HCT116 (cell line): ENCODE results near the gene PHF20. TPM values are rescaled to one million over a fixed set of nuclear protein-coding genes. Genes with fewer than 3 reads are reported as not detected.

ENCODE experiments used
- ATAC-seq: fragments of 200-7000 bp; cut with Tn5 transposase; 2 replicates; pipeline ENCODE4 v1.9.1; 2020; ENCODE audit warnings: mild to moderate bottlenecking, moderate library complexity
- BruUV-seq: library from RNA; stranded (reverse); fragments of 400-500 nt; replicated peaks from 2 replicates; lab custom pipeline; 2021; lab: Mats Ljungman, UMichigan
- CTCF ChIA-PET: fragments of 300-600 bp; sonication (Branson Sonifier 250); formaldehyde crosslinking; loops from one replicate; lab custom pipeline; 2021; ENCODE audit warnings: antibody characterized with exemption; lab: Charles Lee
- POLR2A ChIA-PET: fragments of 300-600, 350-600 bp; sonication (Branson Sonifier 250); formaldehyde crosslinking; loops from one replicate; lab custom pipeline; 2021; ENCODE audit warnings: antibody characterized with exemption; lab: Charles Lee
- RAD21 ChIA-PET, 2 experiments: fragments of 300-600 bp; sonication (Branson Sonifier 250); formaldehyde crosslinking; loops; one replicate each; lab custom pipeline; 2023; ENCODE audit warnings: low total read pairs in 2 of 2; ENCODE audit not compliant: uncharacterized antibody in 2 of 2, unreplicated experiment in 2 of 2, low non-redundant PET in 1 of 2; lab: Charles Lee
- DNase-seq: peaks from one replicate; pipeline ENCODE4 v3.0.0-alpha.2; 2010; ENCODE audit warnings: low read depth, low spot score
- H2AFZ ChIP-seq: fragments of 200-600 bp; shearing (Covaris generic), sonication (generic); 2 replicates; pipeline ENCODE4 v1.6.1; 2017; ENCODE audit warnings: low read depth, mixed run types, mixed read lengths, antibody characterized with exemption, low read length; ENCODE audit not compliant: poor library complexity, severe bottlenecking
- H3K27ac ChIP-seq: 2 replicates; pipeline ENCODE4 v1.5.1; 2012; ENCODE audit warnings: low read depth, low read length
- H3K27me3 ChIP-seq: fragments of 200-600 bp; sonication (generic); 2 replicates; pipeline ENCODE4 v1.6.1; 2016; ENCODE audit warnings: mixed run types, low read length, mixed read lengths; ENCODE audit not compliant: insufficient read depth
- H3K36me3 ChIP-seq, 2 experiments: fragments of 200-500 bp in 1 of 2; fragments of 200-600 bp in 1 of 2; sonication (Bioruptor generic) in 1 of 2; sonication (generic) in 1 of 2; 2 replicates each; pipeline versions ENCODE4 v1.5.1 to v1.6.1; 2014 to 2016; ENCODE audit warnings: low read length in 2 of 2, inconsistent platforms in 1 of 2, mixed read lengths in 1 of 2, mixed run types in 1 of 2; ENCODE audit not compliant: insufficient read depth in 2 of 2, control insufficient read depth in 1 of 2
- H3K4me1 ChIP-seq, 2 experiments: fragments of 200-600 bp in 1 of 2; sonication (generic) in 1 of 2; 2 replicates each; pipeline versions ENCODE4 v1.5.1 to v1.6.1; 2012 to 2017; ENCODE audit warnings: low read length in 2 of 2, inconsistent platforms in 1 of 2, mild to moderate bottlenecking in 1 of 2, mixed read lengths in 1 of 2, mixed run types in 1 of 2, moderate library complexity in 1 of 2; ENCODE audit not compliant: insufficient read depth in 2 of 2, control insufficient read depth in 1 of 2
- H3K4me2 ChIP-seq: fragments of 200-600 bp; sonication (generic); 2 replicates; pipeline ENCODE4 v1.6.1; 2017; ENCODE audit warnings: mixed run types, low read length, mixed read lengths
- H3K4me3 ChIP-seq, 2 experiments: fragments of 200-600 bp in 1 of 2; sonication (generic) in 1 of 2; replicated peaks in 1 of 2; 2 replicates each; pipeline ENCODE4 v1.5.1; 2011 to 2016; ENCODE audit warnings: low read length in 2 of 2, control low read depth in 1 of 2, low read depth in 1 of 2, mild to moderate bottlenecking in 1 of 2, mixed read lengths in 1 of 2, mixed run types in 1 of 2
- H3K79me2 ChIP-seq: fragments of 200-600 bp; sonication (generic); 2 replicates; pipeline ENCODE4 v1.6.1; 2017; ENCODE audit warnings: mild to moderate bottlenecking, mixed run types, low read length, moderate library complexity, mixed read lengths; ENCODE audit not compliant: insufficient read depth
- H3K9ac ChIP-seq: fragments of 200-600 bp; sonication (generic); 2 replicates; pipeline ENCODE4 v1.6.1; 2016; ENCODE audit warnings: low read length, mixed read lengths
- H3K9me2 ChIP-seq: fragments of 200-600 bp; sonication (generic), shearing (Covaris generic); 2 replicates; pipeline ENCODE4 v1.6.1; 2017; ENCODE audit warnings: mixed run types, mild to moderate bottlenecking, moderate library complexity; ENCODE audit not compliant: insufficient read depth
- H3K9me3 ChIP-seq, 2 experiments: fragments of 200-500 bp in 1 of 2; fragments of 200-600 bp in 1 of 2; sonication (Bioruptor generic) in 1 of 2; sonication (generic) in 1 of 2; 2 replicates each; pipeline ENCODE4 v1.6.1; 2014 to 2017; ENCODE audit warnings: low read length in 2 of 2, mixed read lengths in 2 of 2, inconsistent platforms in 1 of 2, low read depth in 1 of 2, mild to moderate bottlenecking in 1 of 2, mixed run types in 1 of 2, moderate library complexity in 1 of 2; ENCODE audit not compliant: control insufficient read depth in 1 of 2, insufficient read depth in 1 of 2
- H4K20me1 ChIP-seq: fragments of 200-600 bp; sonication (generic), shearing (Covaris generic); 2 replicates; pipeline ENCODE4 v1.6.1; 2017; ENCODE audit warnings: mixed run types, mild to moderate bottlenecking, moderate library complexity; ENCODE audit not compliant: insufficient read depth
- CBX3 ChIP-seq: IDR thresholded peaks from 2 replicates; pipeline ENCODE4 v1.6.1; 2012; ENCODE audit warnings: low read depth
- CEBPB ChIP-seq: IDR thresholded peaks from 2 replicates; pipeline ENCODE4 v1.6.1; 2012; ENCODE audit warnings: low read depth
- EGR1 ChIP-seq: IDR thresholded peaks from 2 replicates; pipeline ENCODE4 v1.6.1; 2012; ENCODE audit warnings: low read depth
- ELF1 ChIP-seq: IDR thresholded peaks from 2 replicates; pipeline ENCODE4 v1.6.1; 2012; ENCODE audit warnings: low read depth, borderline replicate concordance
- EZH2 ChIP-seq: fragments of 200-600 bp; sonication (generic); IDR thresholded peaks from 2 replicates; pipeline ENCODE4 v1.6.1; 2017; ENCODE audit warnings: antibody characterized with exemption, mixed run types
- EZH2phosphoT487 ChIP-seq: fragments of 200-600 bp; IDR thresholded peaks from 2 replicates; pipeline ENCODE4 v1.6.1; 2018; ENCODE audit warnings: antibody characterized with exemption, borderline replicate concordance
- FOSL1 ChIP-seq: IDR thresholded peaks from 2 replicates; pipeline ENCODE4 v1.6.1; 2012; ENCODE audit warnings: low read depth
- JUND ChIP-seq: IDR thresholded peaks from 2 replicates; pipeline ENCODE4 v1.6.1; 2012
- MAX ChIP-seq: IDR thresholded peaks from 2 replicates; pipeline ENCODE4 v1.6.1; 2012
- POLR2A ChIP-seq: IDR thresholded peaks from 2 replicates; pipeline ENCODE4 v1.7.0; 2011; ENCODE audit warnings: borderline replicate concordance; ENCODE audit not compliant: insufficient read depth, insufficient read length; ENCODE audit errors: extremely low read depth
- POLR2AphosphoS5 ChIP-seq: IDR thresholded peaks from 2 replicates; pipeline ENCODE4 v1.6.1; 2011; ENCODE audit warnings: mild to moderate bottlenecking, low read depth, low read length, moderate library complexity
- RAD21 ChIP-seq: IDR thresholded peaks from 2 replicates; pipeline ENCODE4 v1.6.1; 2012; ENCODE audit warnings: low read depth, mild to moderate bottlenecking
- SIN3A ChIP-seq: IDR thresholded peaks from 2 replicates; pipeline ENCODE4 v1.6.1; 2012; ENCODE audit warnings: low read depth
- SP1 ChIP-seq: IDR thresholded peaks from 2 replicates; pipeline ENCODE4 v1.6.1; 2012; ENCODE audit warnings: low read depth
- SRF ChIP-seq: IDR thresholded peaks from 2 replicates; pipeline ENCODE4 v1.6.1; 2012; ENCODE audit warnings: low read depth
- YY1 ChIP-seq: IDR thresholded peaks from 2 replicates; pipeline ENCODE4 v1.6.1; 2011; ENCODE audit warnings: low read length, low read depth, moderate library complexity, mild to moderate bottlenecking; ENCODE audit not compliant: insufficient replicate concordance; ENCODE audit errors: extremely low read depth
- ZBTB33 ChIP-seq: IDR thresholded peaks from 2 replicates; pipeline ENCODE4 v1.6.1; 2011; ENCODE audit warnings: mild to moderate bottlenecking, low read length, moderate library complexity; ENCODE audit not compliant: insufficient replicate concordance; ENCODE audit errors: extremely low read depth
- ZFX ChIP-seq: fragments of 450-650 bp; IDR thresholded peaks from 2 replicates; pipeline ENCODE4 v1.6.1; 2017
- intact Hi-C: fragments of 100-400 bp; cut with micrococcal nuclease; formaldehyde crosslinking; loops from 2 replicates; pipeline ENCODE4 v1.10.0; 2022
- total RNA-seq: library from RNA; stranded (reverse); gene quantifications from one replicate; pipeline ENCODE4 v1.2.1, GENCODE V29; 2021; ENCODE audit not compliant: unreplicated experiment
- TF ChIP-seq, protein P1 (sequence below): IDR thresholded peaks from 2 replicates; pipeline ENCODE4 v1.6.1; 2012
- TF ChIP-seq, protein P2 (sequence below): IDR thresholded peaks from 2 replicates; pipeline ENCODE4 v1.6.1; 2012; ENCODE audit warnings: low read depth

PHF20 gene
- total RNA-seq, 1 experiment from 2014 or later: 40.8 TPM

DNA sequence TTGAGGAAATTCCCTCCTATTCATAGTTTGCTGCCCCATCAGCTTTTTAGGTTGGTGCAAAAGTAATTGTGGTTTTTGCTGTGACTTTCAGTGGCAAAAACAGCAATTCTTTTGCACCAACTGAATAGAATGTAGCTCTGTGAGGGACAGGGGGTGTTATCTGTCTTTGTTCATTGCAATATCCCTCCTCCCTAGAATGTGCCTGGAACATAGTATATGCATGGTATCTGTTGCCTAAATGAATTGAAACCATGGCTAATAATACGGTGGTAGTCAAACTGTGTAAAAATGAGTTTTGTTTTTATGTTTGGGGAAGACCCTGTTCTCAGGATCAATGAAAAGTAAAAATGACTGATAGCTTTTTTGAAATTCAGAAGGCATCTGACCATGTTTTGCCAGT is 137.4 kb downstream of the PHF20 start:
- ChIA-PET POLR2A (interaction anchor here (2.0 kb wide), 1 partner anchor 167 kb away, joined by 8 read pairs; the partner anchor contains the start of gene RBM39), RAD21 (no interaction called here), CTCF (interaction anchor here (0.6 kb wide), 1 partner anchor 45 kb away, joined by 3 read pairs; the partner anchor contains the start of gene SCAND1)
- H3K9me3 ChIP-seq: no peaks in the 10 kb centered on the region
- no peaks in the 10 kb centered on the region for H3K4me1 ChIP-seq
- ATAC-seq: no peak
- H3K27me3 ChIP-seq: no peaks in the 10 kb centered on the region
- no peaks in the 10 kb centered on the region for H4K20me1 ChIP-seq
- H3K79me2 ChIP-seq: no peaks in the 10 kb centered on the region
- no peak overlapping the region for H2AFZ ChIP-seq
- no peaks in the 10 kb centered on the region for H3K9me2 ChIP-seq
- no peak overlapping the region for H3K4me3 ChIP-seq
- no TSS peak for BruUV-seq
- no peaks in the 10 kb centered on the region for H3K36me3 ChIP-seq
- no peak overlapping the region for H3K27ac ChIP-seq
- H3K9ac ChIP-seq: no peak overlapping the region
- DNase-seq: no peak
- intact Hi-C loops: no loop called here
- TF ChIP-seq JUND (no peak), MAX (no peak), SIN3A (no peak), FOSL1 (no peak), SP1 (no peak), CBX3 (no peak), CEBPB (no peak), ZBTB33 (no peak), SRF (no peak), EZH2 (no peak), RAD21 (no peak), ZFX (no peak), POLR2AphosphoS5 (no peak), POLR2A (no peak), EGR1 (no peak), ELF1 (no peak), EZH2phosphoT487 (no peak), YY1 (no peak)
- TF ChIP-seq, protein P1, sequence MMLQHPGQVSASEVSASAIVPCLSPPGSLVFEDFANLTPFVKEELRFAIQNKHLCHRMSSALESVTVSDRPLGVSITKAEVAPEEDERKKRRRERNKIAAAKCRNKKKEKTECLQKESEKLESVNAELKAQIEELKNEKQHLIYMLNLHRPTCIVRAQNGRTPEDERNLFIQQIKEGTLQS: no peak
- TF ChIP-seq, protein P2, sequence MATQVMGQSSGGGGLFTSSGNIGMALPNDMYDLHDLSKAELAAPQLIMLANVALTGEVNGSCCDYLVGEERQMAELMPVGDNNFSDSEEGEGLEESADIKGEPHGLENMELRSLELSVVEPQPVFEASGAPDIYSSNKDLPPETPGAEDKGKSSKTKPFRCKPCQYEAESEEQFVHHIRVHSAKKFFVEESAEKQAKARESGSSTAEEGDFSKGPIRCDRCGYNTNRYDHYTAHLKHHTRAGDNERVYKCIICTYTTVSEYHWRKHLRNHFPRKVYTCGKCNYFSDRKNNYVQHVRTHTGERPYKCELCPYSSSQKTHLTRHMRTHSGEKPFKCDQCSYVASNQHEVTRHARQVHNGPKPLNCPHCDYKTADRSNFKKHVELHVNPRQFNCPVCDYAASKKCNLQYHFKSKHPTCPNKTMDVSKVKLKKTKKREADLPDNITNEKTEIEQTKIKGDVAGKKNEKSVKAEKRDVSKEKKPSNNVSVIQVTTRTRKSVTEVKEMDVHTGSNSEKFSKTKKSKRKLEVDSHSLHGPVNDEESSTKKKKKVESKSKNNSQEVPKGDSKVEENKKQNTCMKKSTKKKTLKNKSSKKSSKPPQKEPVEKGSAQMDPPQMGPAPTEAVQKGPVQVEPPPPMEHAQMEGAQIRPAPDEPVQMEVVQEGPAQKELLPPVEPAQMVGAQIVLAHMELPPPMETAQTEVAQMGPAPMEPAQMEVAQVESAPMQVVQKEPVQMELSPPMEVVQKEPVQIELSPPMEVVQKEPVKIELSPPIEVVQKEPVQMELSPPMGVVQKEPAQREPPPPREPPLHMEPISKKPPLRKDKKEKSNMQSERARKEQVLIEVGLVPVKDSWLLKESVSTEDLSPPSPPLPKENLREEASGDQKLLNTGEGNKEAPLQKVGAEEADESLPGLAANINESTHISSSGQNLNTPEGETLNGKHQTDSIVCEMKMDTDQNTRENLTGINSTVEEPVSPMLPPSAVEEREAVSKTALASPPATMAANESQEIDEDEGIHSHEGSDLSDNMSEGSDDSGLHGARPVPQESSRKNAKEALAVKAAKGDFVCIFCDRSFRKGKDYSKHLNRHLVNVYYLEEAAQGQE: no peak
- H3K4me2 ChIP-seq: no peak overlapping the region
